GM19467 (cell line): ENCODE results near the gene NLGN4X.

Experiments
- ATAC-seq: cut with Tn5 transposase; IDR thresholded peaks from one replicate; pipeline ENCODE4 v1.9.1; 2021; ENCODE audit warnings: mild to moderate bottlenecking, moderate library complexity; ENCODE audit not compliant: unreplicated experiment

NLGN4X gene

DNA sequence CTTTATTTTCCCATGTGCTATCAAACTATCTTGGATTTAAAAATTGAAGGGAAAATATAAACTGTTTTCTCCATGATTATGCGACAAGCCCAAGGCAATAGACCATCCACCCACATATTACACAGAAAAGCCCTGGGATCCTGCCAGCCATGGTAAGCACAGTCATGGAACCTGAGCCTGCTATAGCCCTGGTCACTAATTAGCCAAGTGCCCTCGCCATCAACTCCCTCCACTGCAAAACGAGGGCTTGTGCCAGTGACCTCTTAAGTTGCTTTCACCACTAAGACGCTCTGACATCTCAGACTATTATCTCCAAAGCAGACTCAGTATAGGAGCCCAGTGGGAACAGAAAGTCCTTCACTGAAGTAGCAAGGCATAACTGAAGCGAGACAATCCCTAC is 69.2 kb downstream of the NLGN4X start:
- ATAC-seq: no peak

DNA sequence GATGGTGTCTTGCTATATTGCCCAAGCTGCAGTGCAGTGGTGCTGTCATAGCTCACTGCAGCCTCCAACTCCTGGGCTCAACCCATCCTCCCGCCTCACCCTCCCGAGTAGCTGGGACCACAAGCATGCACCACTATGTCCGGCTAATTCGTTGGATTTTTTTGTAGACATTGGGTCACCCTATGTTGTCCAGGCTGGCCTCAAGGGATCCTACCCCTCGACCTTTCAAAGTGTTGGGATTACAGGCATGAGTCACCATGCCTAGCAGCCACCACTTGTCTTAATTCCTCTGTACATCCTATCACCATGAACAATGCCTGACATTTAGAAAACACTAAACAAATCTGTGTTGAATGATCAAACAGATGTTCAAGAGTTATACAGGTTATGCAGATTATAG is 76.7 kb downstream of the NLGN4X start:
- ATAC-seq: no peak

DNA sequence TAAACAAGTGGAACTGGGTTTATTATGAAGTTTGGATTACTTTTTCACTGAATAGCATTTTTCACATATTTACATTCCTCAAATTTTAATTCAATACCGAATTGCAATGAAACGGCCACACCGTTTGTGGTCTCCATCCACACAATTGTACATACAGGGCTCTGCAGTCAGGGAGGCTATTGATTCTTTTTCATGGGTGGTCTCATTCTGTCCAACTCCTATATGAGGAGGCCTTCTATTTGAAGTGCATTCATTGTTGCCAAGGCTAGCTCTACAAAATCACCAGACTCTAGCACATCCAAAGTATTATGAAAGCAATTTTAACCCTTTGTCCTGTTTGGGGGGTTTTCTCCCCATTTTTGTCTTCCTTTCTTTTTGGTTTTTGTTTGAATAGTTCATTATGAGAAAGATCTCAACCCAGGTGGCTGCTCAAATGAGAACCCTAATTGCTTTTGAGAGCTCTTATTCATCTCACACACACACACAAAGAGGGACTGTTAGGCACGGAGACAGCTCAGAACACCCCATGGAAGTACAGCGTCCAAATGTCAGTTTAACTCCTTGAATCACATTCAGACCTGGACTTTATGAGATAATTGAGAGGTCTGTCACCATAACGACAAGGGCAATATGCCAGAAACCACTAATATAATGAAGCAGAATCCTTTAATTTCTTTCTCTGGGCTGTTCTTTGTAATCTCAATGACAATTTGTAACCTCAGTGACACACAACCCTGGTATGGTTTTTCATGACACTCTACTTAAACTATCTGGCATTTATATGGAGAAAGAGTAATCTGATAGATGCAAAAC is 79.4 kb downstream of the NLGN4X start:
- no peak for ATAC-seq

DNA sequence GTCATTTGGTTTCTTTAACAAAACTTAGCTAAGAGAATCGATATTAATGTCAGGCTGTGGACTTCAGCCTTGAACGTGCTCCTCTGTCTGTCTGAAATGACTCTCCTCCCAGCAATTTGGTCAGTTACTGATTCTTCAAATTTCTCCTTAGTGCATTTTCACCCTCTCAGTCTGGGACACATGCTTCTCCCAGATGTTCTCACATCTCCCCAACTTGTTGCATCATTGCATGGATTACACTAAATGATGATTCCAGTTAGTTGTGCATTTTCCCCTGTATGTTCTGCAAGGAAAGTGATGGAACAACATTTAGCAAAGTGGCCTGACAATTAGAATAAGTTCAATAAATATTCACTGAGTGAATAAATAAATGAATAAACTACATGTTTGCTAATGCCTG is 94.4 kb downstream of the NLGN4X start:
- ATAC-seq: no peak

DNA sequence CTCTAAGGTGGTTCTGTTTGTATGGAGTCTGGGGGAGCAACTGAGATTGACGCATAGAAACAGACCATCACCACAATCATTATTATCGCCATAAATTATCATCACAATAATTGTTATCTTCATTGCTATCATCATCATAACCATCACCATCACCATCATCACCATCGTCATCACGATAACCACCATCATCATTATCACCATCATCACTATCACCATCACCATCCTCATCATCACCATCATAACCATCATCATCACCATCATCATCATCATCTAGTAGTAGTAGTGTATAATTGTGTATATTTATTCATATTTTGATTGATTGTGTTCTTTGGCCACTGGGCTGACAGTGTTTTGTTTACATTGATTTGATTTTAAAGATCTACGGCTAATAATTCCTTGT is 95.7 kb downstream of the NLGN4X start:
- ATAC-seq: no peak

DNA sequence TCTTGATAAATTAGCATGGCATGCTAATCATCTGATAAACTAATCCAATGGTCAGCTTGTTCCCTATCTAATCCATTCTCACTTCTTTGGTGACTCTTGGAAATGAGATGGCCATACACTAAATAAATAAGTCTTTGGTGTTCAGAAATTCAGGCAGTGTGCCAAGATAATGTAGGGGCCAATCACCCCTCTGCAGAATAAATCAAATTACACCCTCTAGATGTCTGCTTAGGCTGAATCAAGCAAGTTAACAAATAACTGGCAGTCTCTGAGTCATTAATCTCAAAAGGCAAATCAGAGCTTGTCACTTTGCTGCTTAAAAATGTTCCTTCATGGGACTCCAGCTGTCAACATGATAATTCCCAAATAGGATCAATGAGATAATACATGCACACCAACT is 97.4 kb downstream of the NLGN4X start:
- no peak for ATAC-seq

DNA sequence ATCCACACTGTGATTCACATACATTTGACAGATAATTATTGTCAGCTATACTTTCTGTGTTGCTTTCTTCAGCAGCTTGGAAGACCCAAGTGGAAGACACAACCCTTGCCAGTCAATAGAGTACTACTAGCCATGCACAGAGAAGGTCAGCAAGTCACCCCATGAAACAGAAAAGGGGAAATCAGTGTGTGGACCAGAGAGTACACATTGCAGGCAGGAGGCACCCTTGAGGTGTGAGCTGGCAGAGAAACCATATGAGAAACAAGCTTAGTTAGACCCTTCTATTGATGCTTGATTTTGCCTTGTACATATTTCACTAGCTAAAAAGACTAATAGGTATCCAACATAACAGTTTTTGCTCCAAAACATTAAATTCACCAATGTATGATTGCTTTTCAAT is 99.5 kb downstream of the NLGN4X start:
- no peak for ATAC-seq

DNA sequence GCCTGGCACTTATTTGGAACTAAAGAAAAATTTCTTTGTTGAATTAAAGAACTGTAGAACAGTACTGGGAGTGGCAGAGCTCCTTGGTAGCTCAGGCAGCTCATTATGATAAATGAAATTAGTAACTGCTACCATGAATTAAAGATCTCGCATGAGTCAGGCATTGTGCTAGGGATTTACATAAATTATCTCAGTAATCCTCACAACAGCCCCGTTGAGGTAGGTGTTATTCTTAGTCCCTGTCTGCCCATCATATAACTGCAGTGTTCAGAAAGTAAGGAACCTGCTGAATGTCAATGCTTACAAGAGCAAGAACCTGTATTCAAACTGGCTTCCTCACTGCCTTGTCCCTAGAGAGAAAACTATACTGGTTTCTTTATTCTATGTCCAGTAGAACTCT is 108.3 kb downstream of the NLGN4X start:
- ATAC-seq: no peak

DNA sequence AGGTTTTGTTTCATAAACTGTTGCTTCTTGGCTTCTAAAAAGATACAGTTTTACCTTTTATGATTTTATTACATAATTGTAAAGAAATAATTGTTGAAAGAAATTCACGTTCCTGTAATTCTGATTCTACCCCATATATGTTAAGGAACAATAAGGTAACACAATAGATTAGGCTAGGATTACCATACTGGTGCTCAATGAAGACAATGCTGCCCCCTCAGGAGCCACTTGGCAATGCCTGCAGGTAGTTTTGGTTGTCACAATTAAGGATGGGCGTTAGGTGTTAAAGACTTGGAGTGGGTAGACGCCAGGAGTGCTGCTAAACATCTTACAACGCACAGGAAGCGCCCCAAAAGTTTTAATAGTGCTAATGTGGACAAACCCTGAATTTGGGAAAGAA is 133.2 kb downstream of the NLGN4X start:
- no peak for ATAC-seq

DNA sequence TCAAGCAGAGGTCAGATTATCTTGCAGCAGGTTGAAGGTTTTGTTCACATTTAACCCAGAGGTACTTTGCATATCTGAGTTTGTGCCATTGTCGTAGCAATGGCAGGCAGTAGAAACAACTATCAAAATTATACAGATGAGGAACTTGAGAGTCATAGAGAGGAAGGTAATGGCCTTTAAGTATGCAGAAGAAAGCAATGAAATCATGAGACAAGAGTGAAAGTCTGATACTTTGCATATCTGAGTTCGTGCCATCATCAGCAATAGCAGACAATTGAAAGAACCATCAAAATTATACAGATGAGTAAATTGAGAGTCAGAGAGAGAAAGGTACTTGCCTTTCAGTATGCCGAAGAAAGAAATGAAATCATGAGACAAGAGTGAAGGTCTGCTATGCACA is 154.1 kb downstream of the NLGN4X start:
- ATAC-seq: no peak

DNA sequence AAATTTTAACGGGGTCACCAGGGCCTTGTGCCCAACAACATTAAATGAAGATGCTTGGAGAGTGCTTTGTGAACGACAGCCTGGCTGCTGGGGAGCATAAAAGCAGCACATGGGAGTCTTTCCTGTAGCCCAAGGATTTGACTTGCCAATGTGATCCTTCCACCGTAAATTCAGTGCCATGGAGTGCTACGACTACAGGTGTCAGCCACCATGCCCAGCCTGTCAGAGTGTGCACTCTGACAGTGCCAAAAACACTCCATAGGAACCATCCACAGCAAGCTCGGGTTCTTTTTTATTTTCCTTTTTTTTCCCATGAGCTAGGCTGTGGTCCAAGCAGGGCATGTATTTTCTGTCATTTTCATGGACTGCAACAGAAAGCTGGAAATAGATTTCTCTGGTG is 156.9 kb downstream of the NLGN4X start:
- ATAC-seq: no peak

DNA sequence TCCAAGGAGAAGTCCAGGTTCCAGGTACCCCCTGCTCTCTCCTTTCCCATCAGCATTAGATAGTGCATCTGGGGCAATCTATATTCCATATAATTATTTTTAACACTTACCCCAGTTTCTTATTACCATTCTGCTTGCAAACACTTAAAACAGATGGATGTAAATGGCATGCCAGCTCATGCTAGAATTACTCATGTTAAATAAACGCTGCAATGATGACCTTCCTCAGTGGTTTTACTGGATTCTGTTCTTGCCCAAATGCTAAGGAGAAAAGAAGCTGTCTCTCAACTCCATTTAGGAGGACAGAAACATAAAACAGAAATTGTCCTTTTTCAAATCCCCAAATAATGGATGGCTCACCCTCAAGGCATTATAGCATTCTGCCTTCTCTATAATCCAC is 161.1 kb downstream of the NLGN4X start:
- ATAC-seq: no peak

DNA sequence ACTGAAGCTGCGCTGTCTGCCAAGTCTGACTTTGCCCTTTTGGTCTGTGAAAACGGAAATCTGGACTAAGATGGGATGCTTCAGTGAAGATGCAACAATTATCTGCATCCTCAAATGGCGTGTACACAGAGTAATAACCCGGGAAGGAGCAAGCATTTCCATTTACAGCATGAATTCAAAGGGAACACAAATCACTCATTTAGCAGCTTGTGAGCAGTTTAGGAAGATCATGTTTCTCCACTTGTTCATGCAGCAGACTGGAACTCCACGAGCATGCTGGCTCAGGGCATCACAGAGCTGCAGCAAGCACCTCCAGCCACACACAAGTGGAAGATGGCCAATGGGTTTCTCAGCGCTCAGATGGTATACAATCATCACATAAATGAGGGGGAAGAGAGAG is 175.5 kb downstream of the NLGN4X start:
- ATAC-seq: no peak

DNA sequence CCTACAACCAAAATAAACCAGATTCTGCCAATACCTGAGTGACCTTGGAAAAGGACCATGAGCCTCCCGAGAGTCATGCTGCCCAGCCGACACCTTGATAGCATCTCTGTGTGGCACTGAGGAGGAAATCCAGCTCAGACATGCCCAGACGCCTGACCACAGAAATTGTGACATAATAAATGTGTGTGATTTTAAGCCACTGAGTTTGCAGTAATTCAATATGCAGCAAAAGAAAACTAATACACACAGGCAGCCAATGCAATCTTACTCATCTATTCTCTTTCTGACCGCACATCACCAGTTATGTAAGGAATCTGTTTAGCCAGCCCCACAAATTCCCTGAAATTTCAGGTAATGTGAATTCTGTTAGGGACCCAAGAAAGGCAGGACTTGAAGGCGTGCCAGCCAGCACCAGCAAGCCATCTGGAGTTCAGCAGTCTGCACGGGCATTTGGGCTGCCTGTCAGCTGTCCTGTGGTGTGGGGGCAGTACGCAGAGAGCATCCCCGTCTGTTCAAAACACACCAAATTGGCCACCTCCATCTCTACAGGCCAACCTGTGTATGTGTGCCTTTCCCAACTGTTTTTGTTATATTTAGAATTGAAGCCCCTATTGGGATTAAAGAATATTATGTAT is 176.4 kb downstream of the NLGN4X start:
- no peak for ATAC-seq

DNA sequence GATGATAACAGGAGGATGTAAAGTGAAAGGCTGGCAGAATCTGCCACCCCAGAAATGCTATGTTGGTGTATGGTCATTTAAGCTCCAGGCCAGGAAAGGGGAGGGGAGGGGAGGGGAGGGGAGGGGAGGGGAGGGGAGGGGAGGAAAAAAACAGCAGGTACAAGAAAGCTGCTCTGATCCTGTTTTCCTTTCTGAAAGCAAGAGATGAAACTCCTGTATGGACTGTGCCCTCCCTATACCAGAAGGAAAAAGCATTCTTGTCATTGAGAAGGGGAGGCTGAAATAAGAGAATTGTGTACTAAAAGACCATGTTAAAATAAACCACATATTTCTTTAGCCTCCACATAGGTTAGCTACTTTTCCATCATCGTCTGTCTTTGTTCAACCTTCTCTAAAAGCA is 179.5 kb downstream of the NLGN4X start:
- ATAC-seq: no peak

DNA sequence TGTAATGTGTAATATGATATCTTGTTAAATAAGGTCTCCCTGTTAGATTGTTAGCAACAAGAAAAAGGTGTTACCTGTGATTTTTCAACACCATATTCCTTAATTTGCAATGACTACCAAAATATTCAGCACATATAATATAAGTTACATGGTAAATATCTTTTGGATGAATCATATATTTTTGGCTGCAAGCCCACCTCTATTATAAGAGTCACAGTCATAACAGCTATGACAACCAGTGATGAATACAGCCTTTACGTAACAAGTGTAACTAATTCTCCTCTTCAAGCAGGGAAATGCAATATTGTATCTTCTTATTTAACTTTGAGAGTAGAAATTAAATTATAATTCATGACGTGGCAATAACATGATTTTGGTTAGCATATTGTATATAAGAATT is 187.0 kb downstream of the NLGN4X start:
- no peak for ATAC-seq

DNA sequence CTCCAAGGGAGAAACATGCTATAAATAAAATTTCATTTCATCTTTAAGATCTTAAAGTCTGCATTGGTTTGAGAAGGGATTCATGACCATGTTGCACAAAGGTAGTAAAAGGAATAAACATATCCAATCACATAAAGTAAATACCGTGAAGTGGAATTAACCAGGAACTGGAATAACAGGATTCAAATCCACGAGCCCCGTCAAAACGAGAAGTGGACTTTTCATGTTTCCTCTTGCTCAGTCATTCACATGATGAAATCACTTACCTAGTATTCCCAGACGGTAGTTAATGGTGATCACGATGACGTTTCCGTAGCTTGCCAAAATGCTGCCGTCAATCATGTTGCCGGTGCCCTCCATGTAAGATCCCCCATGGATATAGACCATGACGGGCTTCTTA is 199.7 kb downstream of the NLGN4X start:
- no peak for ATAC-seq

DNA sequence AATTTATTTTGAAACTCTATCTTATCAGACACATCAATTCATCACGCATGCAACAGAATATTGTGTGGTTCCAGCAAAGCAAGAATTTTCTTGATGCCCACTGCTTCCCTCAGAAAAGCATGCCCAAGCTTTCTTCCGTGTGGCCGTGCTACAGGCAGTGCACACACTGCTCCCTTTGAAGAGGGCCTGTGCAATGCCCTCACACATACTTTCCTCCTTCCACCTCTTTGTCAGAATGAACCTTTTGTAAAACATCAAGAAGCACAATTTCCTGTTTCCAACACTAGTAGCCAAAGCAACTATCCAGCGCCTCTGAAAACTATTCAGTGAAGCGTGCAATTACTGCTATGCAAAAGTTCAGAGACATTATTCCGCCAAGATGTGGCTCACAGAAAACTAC is 201.7 kb downstream of the NLGN4X start:
- ATAC-seq: no peak

DNA sequence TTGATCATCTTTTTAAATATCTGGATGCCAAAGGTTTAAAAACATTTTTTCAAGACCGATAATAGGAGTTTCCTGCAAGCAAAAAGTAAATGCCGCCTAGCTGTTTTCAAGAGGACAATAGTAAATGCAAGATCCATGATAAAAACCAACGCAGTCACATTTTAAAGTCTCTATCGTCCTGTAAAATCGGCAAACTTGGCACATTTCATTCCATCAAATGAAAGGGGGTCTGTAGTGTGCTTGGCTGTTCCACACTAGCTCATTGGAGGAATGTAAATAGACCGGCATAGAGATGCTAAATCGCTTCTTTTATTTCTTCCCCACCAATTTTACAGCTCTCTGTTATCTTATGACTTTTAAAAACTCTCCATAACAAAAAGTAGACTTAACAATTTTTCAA is 202.2 kb downstream of the NLGN4X start:
- no peak for ATAC-seq

DNA sequence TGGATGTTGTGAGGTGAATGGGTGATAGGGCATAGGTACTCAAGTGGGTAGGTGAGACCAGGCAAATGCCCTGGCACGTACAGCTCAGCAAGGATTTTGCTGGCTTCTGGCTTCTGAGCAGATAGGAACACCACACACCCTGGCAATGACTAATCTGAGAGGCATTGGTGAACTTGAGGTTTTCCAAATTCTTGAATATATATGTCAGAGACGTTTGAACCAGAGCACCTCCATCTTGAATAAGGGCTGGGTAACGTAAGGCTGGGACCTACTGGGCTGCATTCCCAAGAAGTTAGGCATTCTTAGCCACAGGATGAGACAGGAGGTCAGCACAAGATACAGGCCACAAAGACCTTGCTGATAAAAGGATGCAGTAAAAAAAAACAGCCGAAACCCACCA is 204.5 kb downstream of the NLGN4X start:
- no peak for ATAC-seq

DNA sequence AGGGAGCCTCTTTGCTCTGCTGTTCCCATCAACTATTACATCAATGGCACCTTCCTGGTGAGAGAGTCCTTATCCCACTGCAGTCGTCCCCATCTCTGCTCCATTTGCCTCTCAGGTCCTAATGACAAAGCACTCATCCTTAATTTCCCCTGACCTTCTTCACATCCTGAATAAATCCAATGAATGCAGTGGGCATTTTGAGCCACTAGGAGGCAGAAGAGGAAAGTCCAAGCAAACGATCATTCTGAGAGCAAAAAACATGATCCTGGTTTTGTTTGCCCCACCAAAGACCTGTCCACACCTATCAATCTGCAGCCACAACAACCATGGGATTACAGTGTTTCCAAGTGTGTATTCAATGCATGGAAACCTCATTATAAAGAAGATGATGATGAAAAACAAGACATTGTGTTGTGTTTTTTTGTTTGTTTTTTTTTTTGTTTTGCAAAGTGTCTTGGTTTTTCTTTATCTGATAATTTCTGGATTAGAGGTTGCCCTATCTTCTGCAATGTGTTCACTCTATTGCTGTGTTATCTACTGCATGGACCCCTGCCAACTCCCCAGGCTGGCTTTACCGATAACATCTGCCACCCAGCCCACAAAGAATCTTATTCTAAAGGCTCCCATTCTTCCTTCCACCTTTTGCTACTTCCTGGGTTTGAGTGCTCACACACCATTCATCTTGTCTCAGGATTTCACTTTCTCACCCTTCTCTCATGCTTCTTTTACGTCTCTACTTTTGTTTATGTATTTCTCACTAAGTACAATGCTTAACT is 207.2 kb downstream of the NLGN4X start:
- peak; percentile 59 for ATAC-seq

DNA sequence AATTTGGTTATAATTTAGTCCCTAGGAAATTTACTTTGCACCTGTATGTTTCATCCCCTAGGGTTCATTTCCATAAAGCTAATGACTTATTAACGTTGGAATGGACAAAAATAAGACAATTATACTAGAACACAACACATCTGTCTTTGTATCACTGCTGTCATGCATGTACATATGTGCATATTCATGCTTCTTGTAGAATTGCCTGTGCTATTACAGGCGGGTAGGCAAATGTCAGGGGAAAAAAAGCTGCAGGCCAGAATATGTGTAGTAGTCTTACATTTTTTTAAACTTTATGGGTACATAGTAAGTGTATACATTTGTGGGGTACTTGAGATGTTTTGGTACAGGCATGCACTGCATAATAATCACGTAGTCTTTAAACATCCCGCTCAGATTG is 209.6 kb downstream of the NLGN4X start:
- no peak for ATAC-seq
